ENCODE data around the gene XDH.

DNA sequence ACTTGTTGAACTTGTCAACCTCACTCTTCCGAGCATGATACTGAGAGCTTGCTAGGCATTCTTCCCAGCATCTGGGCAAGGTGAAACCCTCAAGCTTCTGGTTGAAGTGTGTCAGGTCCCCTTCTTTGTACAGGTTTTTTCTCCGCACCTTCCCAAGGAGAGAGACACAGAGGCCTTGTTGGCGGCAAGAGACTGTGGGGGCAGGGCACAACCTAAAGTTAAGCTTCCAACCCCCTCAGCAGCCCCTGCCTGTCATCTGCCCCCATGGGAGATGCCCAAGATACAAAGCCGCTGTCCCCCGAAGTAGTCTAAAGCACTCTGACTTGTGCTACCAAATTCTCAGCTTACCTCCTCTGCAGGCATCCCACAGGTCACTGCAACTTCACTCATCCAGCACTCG, 64.9 kb downstream of the XDH start:
- TF ChIP-seq, protein P1, sequence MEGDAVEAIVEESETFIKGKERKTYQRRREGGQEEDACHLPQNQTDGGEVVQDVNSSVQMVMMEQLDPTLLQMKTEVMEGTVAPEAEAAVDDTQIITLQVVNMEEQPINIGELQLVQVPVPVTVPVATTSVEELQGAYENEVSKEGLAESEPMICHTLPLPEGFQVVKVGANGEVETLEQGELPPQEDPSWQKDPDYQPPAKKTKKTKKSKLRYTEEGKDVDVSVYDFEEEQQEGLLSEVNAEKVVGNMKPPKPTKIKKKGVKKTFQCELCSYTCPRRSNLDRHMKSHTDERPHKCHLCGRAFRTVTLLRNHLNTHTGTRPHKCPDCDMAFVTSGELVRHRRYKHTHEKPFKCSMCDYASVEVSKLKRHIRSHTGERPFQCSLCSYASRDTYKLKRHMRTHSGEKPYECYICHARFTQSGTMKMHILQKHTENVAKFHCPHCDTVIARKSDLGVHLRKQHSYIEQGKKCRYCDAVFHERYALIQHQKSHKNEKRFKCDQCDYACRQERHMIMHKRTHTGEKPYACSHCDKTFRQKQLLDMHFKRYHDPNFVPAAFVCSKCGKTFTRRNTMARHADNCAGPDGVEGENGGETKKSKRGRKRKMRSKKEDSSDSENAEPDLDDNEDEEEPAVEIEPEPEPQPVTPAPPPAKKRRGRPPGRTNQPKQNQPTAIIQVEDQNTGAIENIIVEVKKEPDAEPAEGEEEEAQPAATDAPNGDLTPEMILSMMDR (conservative IDR thresholded peaks at IDR 0.05; ENCODE audit: low read depth, low read length), result no peak
- TF ChIP-seq EZH2 (IDR thresholded peaks at IDR 0.05; ENCODE audit: low read length, unreplicated experiment) (no peak), EZH2phosphoT487 (IDR thresholded peaks at IDR 0.05; ENCODE audit: borderline replicate concordance, low read length) (no peak)
